RWPE1 (cell line): ENCODE measurements around the gene ACAD9.
A peak's percentile ranks its signal among the peaks of the same experiment; 100 is the strongest.
"Not testable (repeated sequence)": the region's sequence is repeated elsewhere in the genome, so short reads cannot be mapped to it uniquely, and the experiment has no call there.

Experiments
- CTCF ChIA-PET: fragments of 350-600 bp; sonication (Branson Sonifier 250); formaldehyde crosslinking; extraction: SDS; loops from one replicate; lab custom pipeline; 2021; lab: Yijun Ruan, JAX
- POLR2A ChIA-PET: fragments of 400-600 bp; formaldehyde crosslinking; extraction: SDS; loops from one replicate; lab custom pipeline; 2020; ENCODE audit warnings: antibody characterized with exemption; ENCODE audit not compliant: low non-redundant PET; lab: Yijun Ruan, JAX
- DNase-seq: peaks from one replicate; pipeline ENCODE4 v3.0.0; 2012; ENCODE audit warnings: low spot score
- H3K27ac ChIP-seq: fragments of 450-650 bp; 2 replicates; pipeline ENCODE4 v1.5.1; 2017
- TF ChIP-seq, protein P1 (sequence below): fragments of 450-650 bp; conservative IDR thresholded peaks from 2 replicates; pipeline ENCODE4 v1.5.1; 2017; ENCODE audit warnings: low read depth, mild to moderate bottlenecking

The ACAD9 gene

DNA sequence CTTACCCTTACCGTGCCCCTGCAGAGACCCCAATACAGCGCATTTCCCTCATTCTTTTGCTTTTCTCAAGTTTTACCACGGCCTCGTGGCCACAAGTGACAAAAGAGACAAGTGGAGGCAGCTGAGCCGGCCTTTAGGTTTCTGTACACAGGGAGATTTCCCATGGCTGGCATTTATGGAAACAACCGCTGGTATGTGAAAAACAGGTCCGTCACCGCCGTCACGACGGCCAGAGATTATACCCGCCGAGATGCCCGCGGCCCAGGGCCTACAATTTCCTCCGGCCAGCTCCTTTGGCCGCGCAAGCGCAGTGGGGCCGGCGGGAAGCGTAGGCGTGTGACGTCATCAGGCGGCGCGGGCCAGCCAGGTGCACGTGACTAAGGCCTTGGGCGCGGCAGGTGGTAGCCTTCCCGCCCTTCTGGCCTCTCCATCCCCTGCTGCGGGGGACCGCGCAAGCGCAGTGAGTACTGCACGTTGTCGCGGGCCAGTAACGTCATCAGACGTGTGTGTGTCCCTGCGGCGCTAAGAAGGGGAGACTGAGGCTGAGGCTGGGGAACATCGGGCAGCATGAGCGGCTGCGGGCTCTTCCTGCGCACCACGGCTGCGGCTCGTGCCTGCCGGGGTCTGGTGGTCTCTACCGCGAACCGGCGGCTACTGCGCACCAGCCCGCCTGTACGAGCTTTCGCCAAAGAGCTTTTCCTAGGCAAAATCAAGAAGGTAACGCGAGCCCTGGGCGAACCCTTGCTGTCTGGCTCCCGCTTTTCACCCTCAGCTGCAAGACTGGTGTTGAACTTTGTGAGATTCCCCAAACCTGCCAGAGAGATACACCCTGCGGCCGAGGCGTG, at the start of gene ACAD9:
Gene ACAD9, plus strand, starts transcription at position 496 of the 845 bp plus-strand sequence. Its CDS starts 72 bp downstream, at position 568.
- TF ChIP-seq, protein P1, sequence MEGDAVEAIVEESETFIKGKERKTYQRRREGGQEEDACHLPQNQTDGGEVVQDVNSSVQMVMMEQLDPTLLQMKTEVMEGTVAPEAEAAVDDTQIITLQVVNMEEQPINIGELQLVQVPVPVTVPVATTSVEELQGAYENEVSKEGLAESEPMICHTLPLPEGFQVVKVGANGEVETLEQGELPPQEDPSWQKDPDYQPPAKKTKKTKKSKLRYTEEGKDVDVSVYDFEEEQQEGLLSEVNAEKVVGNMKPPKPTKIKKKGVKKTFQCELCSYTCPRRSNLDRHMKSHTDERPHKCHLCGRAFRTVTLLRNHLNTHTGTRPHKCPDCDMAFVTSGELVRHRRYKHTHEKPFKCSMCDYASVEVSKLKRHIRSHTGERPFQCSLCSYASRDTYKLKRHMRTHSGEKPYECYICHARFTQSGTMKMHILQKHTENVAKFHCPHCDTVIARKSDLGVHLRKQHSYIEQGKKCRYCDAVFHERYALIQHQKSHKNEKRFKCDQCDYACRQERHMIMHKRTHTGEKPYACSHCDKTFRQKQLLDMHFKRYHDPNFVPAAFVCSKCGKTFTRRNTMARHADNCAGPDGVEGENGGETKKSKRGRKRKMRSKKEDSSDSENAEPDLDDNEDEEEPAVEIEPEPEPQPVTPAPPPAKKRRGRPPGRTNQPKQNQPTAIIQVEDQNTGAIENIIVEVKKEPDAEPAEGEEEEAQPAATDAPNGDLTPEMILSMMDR, result no peak
- ChIA-PET CTCF (interaction anchor here (0.6 to 2.2 kb wide), 3 partner anchors 124 to 262 kb away, joined by 3 to 7 read pairs (median 4); no protein-coding TSS in a partner anchor), POLR2A (interaction anchor here (0.6 to 1.1 kb wide), 3 partner anchors 12 to 40 kb away, joined by 3 to 7 read pairs (median 4); no protein-coding TSS in a partner anchor)
- H3K27ac ChIP-seq, result peak within 1 kb of the TSS; percentile 81
- DNase-seq, result peak; percentile 100

DNA sequence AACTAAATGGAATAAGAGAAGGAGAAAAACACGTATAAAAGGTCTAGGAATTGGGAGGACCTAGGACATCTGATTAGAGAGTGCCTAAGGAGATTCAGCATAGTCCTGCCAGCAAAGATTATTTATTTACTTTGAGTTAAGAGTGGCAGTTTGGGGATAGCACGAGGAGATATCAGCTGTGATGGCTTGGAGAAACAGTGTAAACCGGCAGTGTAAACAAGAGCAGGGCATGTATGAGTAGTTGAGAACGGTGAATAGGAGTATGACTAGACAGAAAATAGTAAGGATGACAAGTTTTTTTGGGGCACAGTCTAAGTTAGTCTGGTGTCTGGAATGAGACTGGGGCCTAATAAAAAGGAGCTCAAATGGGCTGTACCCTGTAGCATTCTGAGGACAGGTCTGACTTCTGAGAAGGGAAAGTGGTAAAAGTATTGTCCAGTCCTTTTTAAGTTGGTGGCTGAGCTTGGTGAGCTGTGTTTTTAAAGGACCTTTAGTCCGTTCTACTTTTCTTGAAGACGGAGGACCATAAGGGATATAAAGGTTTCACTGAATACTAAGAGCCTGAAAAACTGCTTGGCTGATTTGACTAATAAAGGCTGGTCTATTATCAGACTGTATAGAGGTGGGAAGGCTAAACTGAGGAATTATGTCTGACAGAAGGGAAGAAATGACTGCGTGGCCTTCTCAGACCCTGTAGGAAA, 49.3 kb upstream of the ACAD9 start:
- DNase-seq, H3K27ac ChIP-seq, CTCF ChIA-PET, POLR2A ChIA-PET: not testable (repeated sequence)

DNA sequence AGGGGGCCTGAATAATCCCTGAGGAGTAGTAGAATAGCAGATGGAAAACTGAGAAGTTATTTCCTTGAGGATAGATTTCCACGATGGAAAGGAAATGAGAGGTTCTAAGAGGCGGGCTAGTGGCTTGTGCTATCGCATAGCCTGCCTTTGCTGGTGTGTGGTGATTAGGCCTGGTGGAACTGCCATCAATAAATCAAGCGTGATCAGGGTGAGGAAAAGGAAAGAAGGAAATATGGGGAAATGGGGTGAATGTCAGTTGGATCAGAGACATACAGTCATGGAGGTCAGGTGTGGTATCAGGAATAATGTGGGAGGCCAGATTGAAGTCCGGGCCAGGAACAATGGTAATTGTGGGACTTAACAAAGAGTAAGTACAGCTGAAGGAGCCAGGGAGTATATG, 48.7 kb upstream of the ACAD9 start:
- DNase-seq, POLR2A ChIA-PET, H3K27ac ChIP-seq, CTCF ChIA-PET: not testable (repeated sequence)

DNA sequence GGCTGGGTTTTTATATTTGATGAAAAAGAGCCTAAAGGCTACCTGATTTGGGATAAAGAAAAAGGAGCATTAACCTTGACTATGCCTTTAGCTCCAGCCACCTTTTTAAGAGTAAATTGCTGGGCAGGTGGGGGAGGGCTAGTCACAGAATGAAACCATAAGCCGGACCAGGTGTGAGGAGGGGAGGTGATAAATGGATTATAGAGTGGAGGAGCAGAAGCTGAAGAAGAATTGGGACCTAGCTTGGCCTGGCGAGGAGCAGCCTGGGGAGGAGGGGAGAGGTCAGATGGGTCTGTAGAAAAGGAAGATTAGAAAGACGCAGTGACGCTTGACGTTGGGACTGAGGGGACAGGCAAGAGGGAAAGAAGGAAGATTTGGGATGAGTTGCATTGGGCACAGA, 46.4 kb upstream of the ACAD9 start:
- CTCF ChIA-PET, POLR2A ChIA-PET, DNase-seq, H3K27ac ChIP-seq: not testable (repeated sequence)

DNA sequence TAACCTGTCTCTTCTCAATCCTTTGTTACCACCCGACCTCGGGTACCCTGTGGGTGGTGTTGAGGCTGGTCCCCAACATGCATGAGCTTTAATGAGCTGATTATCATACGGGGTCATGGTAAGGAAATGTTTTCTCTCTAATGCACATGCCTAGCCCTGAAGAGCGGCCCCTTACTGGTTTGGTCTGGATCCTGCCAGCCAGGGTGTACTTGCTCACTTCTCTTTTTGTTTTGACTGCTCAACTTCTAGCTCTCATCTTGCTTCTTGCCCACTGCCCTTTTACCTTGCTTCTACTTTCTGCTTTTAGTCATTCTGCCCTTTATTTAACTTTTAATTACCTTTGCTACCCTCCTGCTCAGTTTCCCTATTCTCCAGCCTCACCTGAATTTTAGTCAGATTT, 44.3 kb upstream of the ACAD9 start:
- POLR2A ChIA-PET, result no interaction called here
- DNase-seq, result no peak
- CTCF ChIA-PET, result no interaction called here
- TF ChIP-seq, protein P1, result no peak
- H3K27ac ChIP-seq, result no peak overlapping the region

DNA sequence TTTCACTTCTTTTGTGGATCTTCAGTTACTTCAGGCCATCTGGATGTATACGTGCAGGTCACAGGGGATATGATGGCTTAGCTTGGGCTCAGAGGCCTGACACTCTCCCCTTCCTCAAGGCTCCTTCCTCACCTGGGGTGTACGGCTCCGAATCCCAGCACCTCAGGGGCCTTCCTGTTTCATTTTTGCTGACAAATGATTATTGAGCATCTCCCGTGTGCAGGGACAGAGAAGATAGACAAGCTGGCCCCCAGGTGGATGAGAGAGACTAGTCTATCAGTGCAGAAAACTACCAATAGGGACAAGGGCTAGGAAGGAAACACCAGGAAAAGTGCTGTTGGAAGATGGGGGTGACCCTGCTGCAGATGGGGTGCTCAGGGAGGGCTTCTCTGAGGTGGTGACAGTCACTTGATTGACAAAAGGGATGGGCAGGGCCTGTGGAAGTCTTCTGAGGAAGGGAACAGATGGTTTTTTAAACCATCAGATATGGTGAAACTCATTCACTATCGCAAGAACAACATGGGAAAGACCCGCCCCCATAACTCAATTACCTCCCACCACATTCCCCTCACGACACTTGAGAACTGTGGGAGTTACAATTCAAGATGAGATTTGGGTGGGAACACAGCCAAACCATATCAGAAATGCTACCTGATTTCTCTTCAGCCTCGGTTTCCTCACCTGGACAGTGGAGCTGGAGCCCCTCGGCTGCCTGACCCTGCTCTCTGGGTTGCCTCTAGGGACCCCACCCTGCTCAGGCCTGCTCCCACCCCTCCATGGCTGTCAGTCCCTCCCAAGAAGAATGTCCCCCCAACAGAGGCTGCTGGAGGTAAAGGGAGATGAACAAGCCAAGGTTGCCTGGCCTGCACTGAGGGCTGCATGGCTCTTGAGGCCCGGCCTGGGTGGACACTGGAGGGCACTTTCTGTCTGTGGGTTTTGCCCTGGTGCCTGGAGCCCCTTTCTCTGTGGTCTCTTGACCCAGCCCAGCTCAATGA, 37.2 kb upstream of the ACAD9 start:
- ChIA-PET CTCF (no interaction called here), POLR2A (no interaction called here)
- TF ChIP-seq, protein P1, result no peak
- DNase-seq, result no peak
- no peak overlapping the region for H3K27ac ChIP-seq

DNA sequence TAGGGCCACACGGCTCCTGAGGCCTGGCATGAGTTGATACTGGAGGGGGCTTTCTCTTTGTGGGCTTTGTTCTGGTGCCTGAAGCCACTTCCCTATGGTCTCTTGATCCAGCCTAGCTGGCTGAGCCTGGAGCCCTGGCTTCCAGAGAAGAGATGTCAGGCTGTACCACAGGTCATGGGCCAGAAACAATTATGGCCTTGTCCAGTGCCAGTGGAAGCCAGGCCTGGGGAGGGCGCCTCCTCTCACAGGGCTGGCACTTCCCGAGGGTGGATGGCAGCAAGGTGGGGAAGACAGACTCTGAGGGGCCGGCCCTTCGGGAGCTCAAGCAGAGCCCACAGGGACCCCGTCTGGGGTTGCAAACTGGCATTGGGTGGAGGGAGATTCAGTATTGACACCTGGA, 34.9 kb upstream of the ACAD9 start:
- TF ChIP-seq, protein P1, result no peak
- POLR2A ChIA-PET, result no interaction called here
- CTCF ChIA-PET, result no interaction called here
- H3K27ac ChIP-seq, result no peak overlapping the region
- no peak for DNase-seq
